ENCODE measurements around the gene PHKB. TPM values are rescaled to one million over a fixed set of nuclear protein-coding genes. Genes with fewer than 3 reads are reported as not detected.
"Not testable (repeated sequence)": the region's sequence is repeated elsewhere in the genome, so short reads cannot be mapped to it uniquely, and the experiment has no call there.

The PHKB gene
- total RNA-seq, 1 donor from 2014 or later = 94.2 TPM

GRCh38 chr16:47640661-47641060, 179.5 kb downstream of the PHKB start:
- intact Hi-C loops (cut with DNase I) = no loop called here
- DNase-seq (ENCODE audit: low spot score) (no peak), ATAC-seq (no peak)

GRCh38 chr16:47643323-47644000, 182.3 kb downstream of the PHKB start:
- intact Hi-C loops (cut with DNase I) = no loop called here
- no peak for DNase-seq (ENCODE audit: low spot score)
- no peak for ATAC-seq

- no peak for ATAC-seq
- DNase-seq (ENCODE audit: low spot score) = no peak
- intact Hi-C loops (cut with DNase I) = no loop called here
Measured at GRCh38 chr16:47644166-47644565, 183.0 kb downstream of the PHKB start.

- no peak for ATAC-seq
- no peak for DNase-seq (ENCODE audit: low spot score)
- intact Hi-C loops (cut with DNase I) = no loop called here
Measured at GRCh38 chr16:47644661-47645060, 183.5 kb downstream of the PHKB start.

- no peak for DNase-seq (ENCODE audit: low spot score)
- no peak for ATAC-seq
- intact Hi-C loops (cut with DNase I) = no loop called here
Measured at GRCh38 chr16:47646914-47647313, 185.8 kb downstream of the PHKB start.

- DNase-seq (ENCODE audit: low spot score) (no peak), ATAC-seq (no peak)
- intact Hi-C loops (cut with DNase I) = no loop called here
Measured at GRCh38 chr16:47657032-47657431, 195.9 kb downstream of the PHKB start.

GRCh38 chr16:47657977-47658376, 196.8 kb downstream of the PHKB start:
- ATAC-seq = no peak
- DNase-seq (ENCODE audit: low spot score) = no peak
- intact Hi-C loops (cut with DNase I) = no loop called here

GRCh38 chr16:47660540-47660939, 199.4 kb downstream of the PHKB start:
- DNase-seq (ENCODE audit: low spot score) = no peak
- ATAC-seq = no peak
- intact Hi-C loops (cut with DNase I) = no loop called here

GRCh38 chr16:47664653-47665325, 203.7 kb downstream of the PHKB start:
- DNase-seq (ENCODE audit: low spot score) (no peak), ATAC-seq (no peak)
- intact Hi-C loops (cut with DNase I) = no loop called here

GRCh38 chr16:47666434-47666833, 205.3 kb downstream of the PHKB start:
- no peak for DNase-seq (ENCODE audit: low spot score)
- intact Hi-C loops (cut with DNase I) = no loop called here

GRCh38 chr16:47667956-47668355, 206.8 kb downstream of the PHKB start:
- DNase-seq (ENCODE audit: low spot score) (no peak), ATAC-seq (no peak)
- intact Hi-C loops (cut with DNase I) = no loop called here

More at GRCh38 chr16:47666434-47666833, 205.3 kb downstream of the PHKB start:
- ATAC-seq = no peak

GRCh38 chr16:47672475-47672874, 211.3 kb downstream of the PHKB start:
- ATAC-seq (no peak), DNase-seq (ENCODE audit: low spot score) (no peak)
- intact Hi-C loops (cut with DNase I) = no loop called here

GRCh38 chr16:47676635-47677177, 215.6 kb downstream of the PHKB start:
- ATAC-seq (no peak), DNase-seq (ENCODE audit: low spot score) (no peak)
- intact Hi-C loops (cut with DNase I) = no loop called here

GRCh38 chr16:47681571-47681970, 220.4 kb downstream of the PHKB start:
- DNase-seq (ENCODE audit: low spot score); ATAC-seq; intact Hi-C loops (cut with DNase I): not testable (repeated sequence)

GRCh38 chr16:47687694-47688093, 226.6 kb downstream of the PHKB start:
- no peak for ATAC-seq
- intact Hi-C loops (cut with DNase I) = loop anchor here (1.0 kb wide), 1 partner anchor 17 kb away; no protein-coding TSS in a partner anchor
- no peak for DNase-seq (ENCODE audit: low spot score)

GRCh38 chr16:47693226-47693625, 232.1 kb downstream of the PHKB start:
- no peak for DNase-seq (ENCODE audit: low spot score)
- intact Hi-C loops (cut with DNase I) = no loop called here
- ATAC-seq = no peak

GRCh38 chr16:47694543-47694942, 233.4 kb downstream of the PHKB start:
- ATAC-seq = no peak
- no peak for DNase-seq (ENCODE audit: low spot score)
- intact Hi-C loops (cut with DNase I) = no loop called here

GRCh38 chr16:47695756-47696155, 234.6 kb downstream of the PHKB start:
- no peak for ATAC-seq
- DNase-seq (ENCODE audit: low spot score) = no peak
- intact Hi-C loops (cut with DNase I) = no loop called here

- DNase-seq (ENCODE audit: low spot score) = no peak
- intact Hi-C loops (cut with DNase I) = no loop called here
- no peak for ATAC-seq
Measured at GRCh38 chr16:47697826-47698225, 236.7 kb downstream of the PHKB start.

- no peak for DNase-seq (ENCODE audit: low spot score)
- intact Hi-C loops (cut with DNase I) = no loop called here
- ATAC-seq = no peak
Measured at GRCh38 chr16:47699106-47699505, 238.0 kb downstream of the PHKB start.
